SK-N-SH (cell line): ENCODE data around the gene SUPT5H. TPM values are rescaled to one million over a fixed set of nuclear protein-coding genes. Genes with fewer than 3 reads are reported as not detected.

Source experiments
- CTCF ChIA-PET: fragments of 300-600, 350-600 bp; formaldehyde crosslinking; extraction: SDS; loops from one replicate; lab custom pipeline; 2021; lab: Yijun Ruan, JAX
- POLR2A ChIA-PET: fragments of 350-600 bp; sonication (Branson Sonifier 250); formaldehyde crosslinking; extraction: SDS; loops from one replicate; lab custom pipeline; 2020; ENCODE audit warnings: antibody characterized with exemption, inconsistent platforms; lab: Yijun Ruan, JAX
- DNase-seq: peaks from one replicate; pipeline ENCODE4 v3.0.0; 2012
- H2AFZ ChIP-seq: fragments of 200-600 bp; sonication (generic); 2 replicates; pipeline ENCODE4 v1.8.1; 2016; ENCODE audit warnings: antibody characterized with exemption, mild to moderate bottlenecking, low read depth
- H3F3A ChIP-seq: fragments of 200-600 bp; sonication (generic); replicated peaks from 2 replicates; pipeline ENCODE3; 2016; ENCODE audit warnings: antibody characterized with exemption, mild to moderate bottlenecking; ENCODE audit not compliant: insufficient read depth
- H3K27ac ChIP-seq, 2 experiments: fragments of 200-500 bp in 1 of 2; fragments of 200-600 bp in 1 of 2; sonication (Bioruptor generic) in 1 of 2; sonication (generic), shearing (Covaris generic) in 1 of 2; 2 replicates each; pipeline versions ENCODE4 v1.5.1 to v1.6.1; 2014 to 2016; ENCODE audit warnings: low read depth in 2 of 2, inconsistent platforms in 1 of 2, low read length in 1 of 2, mild to moderate bottlenecking in 1 of 2, mixed read lengths in 1 of 2
- H3K27me3 ChIP-seq: fragments of 200-600 bp; sonication (generic), shearing (Covaris generic); 2 replicates; pipeline ENCODE4 v1.6.1; 2016; ENCODE audit warnings: mixed run types; ENCODE audit not compliant: insufficient read depth
- H3K36me3 ChIP-seq, 2 experiments: fragments of 200-500 bp in 1 of 2; fragments of 200-600 bp in 1 of 2; sonication (Bioruptor generic) in 1 of 2; sonication (generic) in 1 of 2; replicated peaks in 1 of 2; 2 replicates each; pipeline versions ENCODE3 to v1.5.1; 2014 to 2016; ENCODE audit warnings: low read length in 1 of 2, mild to moderate bottlenecking in 1 of 2; ENCODE audit not compliant: insufficient read depth in 2 of 2, control insufficient read depth in 1 of 2
- H3K4me1 ChIP-seq, 2 experiments: fragments of 200-500 bp in 1 of 2; fragments of 200-600 bp in 1 of 2; sonication (Bioruptor generic) in 1 of 2; sonication (generic), shearing (Covaris generic) in 1 of 2; 2 replicates each; pipeline versions ENCODE4 v1.5.1 to v1.6.1; 2014 to 2016; ENCODE audit warnings: low read depth in 1 of 2, low read length in 1 of 2, mixed run types in 1 of 2; ENCODE audit not compliant: insufficient read depth in 2 of 2, control insufficient read depth in 1 of 2
- H3K4me2 ChIP-seq: fragments of 200-600 bp; sonication (generic), shearing (Covaris generic); 2 replicates; pipeline ENCODE4 v1.6.1; 2017; ENCODE audit warnings: mixed run types
- H3K4me3 ChIP-seq, 2 experiments: fragments of 200-500 bp in 1 of 2; fragments of 200-600 bp in 1 of 2; sonication (Bioruptor generic) in 1 of 2; sonication (generic), shearing (Covaris generic) in 1 of 2; 2 replicates each; pipeline versions ENCODE4 v1.5.1 to v1.8.1; 2014 to 2016; ENCODE audit warnings: low read depth in 2 of 2, inconsistent platforms in 1 of 2, low read length in 1 of 2, mild to moderate bottlenecking in 1 of 2, mixed read lengths in 1 of 2, moderate library complexity in 1 of 2
- H3K79me2 ChIP-seq: fragments of 200-600 bp; sonication (generic); 2 replicates; pipeline ENCODE4 v1.8.1; 2017; ENCODE audit warnings: mild to moderate bottlenecking; ENCODE audit not compliant: insufficient read depth
- H3K9ac ChIP-seq: fragments of 200-600 bp; sonication (generic); 2 replicates; pipeline ENCODE4 v1.6.1; 2017; ENCODE audit warnings: mixed run types
- H3K9me2 ChIP-seq: fragments of 200-600 bp; sonication (generic); 2 replicates; pipeline ENCODE4 v1.6.1; 2017; ENCODE audit warnings: mixed run types
- H3K9me3 ChIP-seq: fragments of 200-600 bp; sonication (generic); 2 replicates; pipeline ENCODE4 v1.6.1; 2017; ENCODE audit warnings: mixed run types, mild to moderate bottlenecking, moderate library complexity
- H4K20me1 ChIP-seq: fragments of 200-600 bp; sonication (generic); 2 replicates; pipeline ENCODE4 v1.6.1; 2017; ENCODE audit warnings: mild to moderate bottlenecking, mixed run types; ENCODE audit not compliant: insufficient read depth
- CHD2 ChIP-seq: fragments of 150-350 bp; IDR thresholded peaks from 2 replicates; pipeline ENCODE4 v1.6.1; 2018; ENCODE audit warnings: low read length; ENCODE audit not compliant: partially characterized antibody
- GABPA ChIP-seq: IDR thresholded peaks from 2 replicates; pipeline ENCODE4 v1.4.0; 2012; ENCODE audit warnings: low read depth, mild to moderate bottlenecking
- GATA2 ChIP-seq: sonication (generic); formaldehyde crosslinking; IDR thresholded peaks from 2 replicates; pipeline ENCODE4 v1.5.0; 2020; ENCODE audit warnings: mild to moderate bottlenecking, missing genetic modification reagents
- JUND ChIP-seq: IDR thresholded peaks from 2 replicates; pipeline ENCODE4 v1.4.0; 2012
- MEF2A ChIP-seq: IDR thresholded peaks from 2 replicates; pipeline ENCODE4 v1.4.0; 2012; ENCODE audit warnings: low read depth, borderline replicate concordance
- NFIC ChIP-seq: IDR thresholded peaks from 2 replicates; pipeline ENCODE4 v1.4.0; 2012; ENCODE audit warnings: borderline replicate concordance
- NRF1 ChIP-seq: IDR thresholded peaks from 2 replicates; pipeline ENCODE4 v1.6.1; 2012; ENCODE audit warnings: low read depth, mild to moderate bottlenecking, low read length
- REST ChIP-seq: IDR thresholded peaks from 2 replicates; pipeline ENCODE4 v1.6.1; 2012; ENCODE audit warnings: mild to moderate bottlenecking, low read depth, low read length, moderate library complexity
- RXRA ChIP-seq: IDR thresholded peaks from 2 replicates; pipeline ENCODE4 v1.4.0; 2012; ENCODE audit warnings: low read depth, mild to moderate bottlenecking, borderline replicate concordance
- TAF1 ChIP-seq: IDR thresholded peaks from 2 replicates; pipeline ENCODE4 v1.6.1; 2012; ENCODE audit warnings: low read depth, mild to moderate bottlenecking, low read length, moderate library complexity, borderline replicate concordance
- YY1 ChIP-seq: IDR thresholded peaks from 2 replicates; pipeline ENCODE4 v1.4.0; 2012; ENCODE audit warnings: low read depth, mild to moderate bottlenecking
- ZBTB33 ChIP-seq: IDR thresholded peaks from 2 replicates; pipeline ENCODE4 v1.4.0; 2012; ENCODE audit warnings: low read depth, borderline replicate concordance
- WGBS: methylation state at CpG from one replicate; pipeline ENCODE4 v1.1.6; 2017; ENCODE audit warnings: low lambda C conversion rate; 5-methylcytosine and 5-hydroxymethylcytosine counted together
- polyA plus RNA-seq, 3 experiments: library from polyadenylated mRNA; depleted of rRNA; stranded (reverse); fragments of >200 nt; gene quantifications; 2 replicates each; pipeline ENCODE4 v1.2.3, GENCODE V29; 2012
- TF ChIP-seq, protein P1 (sequence below): IDR thresholded peaks from 2 replicates; pipeline ENCODE4; 2012

Gene SUPT5H
- polyA plus RNA-seq, 1 of the 3 experiments (the other 2 are of a cell fraction): 137 TPM

- Histone ChIP-seq H3K9me3 (no peaks in the 10 kb centered on the region), H3K4me2 (no peak overlapping the region), H2AFZ (no peak overlapping the region), H3K36me3 (peaks cover 7 to 81% of the 10 kb centered on the region in 2 experiments), H3F3A (no peaks in the 10 kb centered on the region), H3K9ac (no peak overlapping the region), H3K4me1 (no peaks in the 10 kb centered on the region), H3K27me3 (no peaks in the 10 kb centered on the region), H3K9me2 (no peaks in the 10 kb centered on the region), H4K20me1 (no peaks in the 10 kb centered on the region), H3K4me3 (no peak overlapping the region), H3K27ac (no peak overlapping the region), H3K79me2 (no peaks in the 10 kb centered on the region)
- DNase-seq: no peak
- no peak for TF ChIP-seq GABPA
- no peak for TF ChIP-seq NRF1
- no peak for TF ChIP-seq TAF1
- 78% methylated on average over 7 of the region's 7 CpGs for WGBS
- ChIA-PET POLR2A (no interaction called here), CTCF (interaction anchor here (1.1 kb wide), 1 partner anchor 62 kb away, joined by 10 read pairs; the partner anchor contains the start of gene EID2B)
These were observed 25.4 kb downstream of the SUPT5H start for GRCh38 chr19:39470724-39471339.

- peaks cover 11 to 79% of the 10 kb centered on the region in 2 experiments for H3K36me3 ChIP-seq
- WGBS: 100% methylated on average over 8 of the region's 8 CpGs
These were observed 26.6 kb downstream of the SUPT5H start for GRCh38 chr19:39471756-39472536.

More at GRCh38 chr19:39471756-39472536, 26.6 kb downstream of the SUPT5H start:
- no peaks in the 10 kb centered on the region for H3K27me3 ChIP-seq
- TF ChIP-seq GATA2 (CRISPR knock-in tag) (no peak), ZBTB33 (no peak), MEF2A (no peak), NFIC (no peak), REST (no peak), GABPA (no peak), JUND (no peak), CHD2 (no peak), YY1 (no peak), RXRA (no peak)
- TF ChIP-seq, protein P1, sequence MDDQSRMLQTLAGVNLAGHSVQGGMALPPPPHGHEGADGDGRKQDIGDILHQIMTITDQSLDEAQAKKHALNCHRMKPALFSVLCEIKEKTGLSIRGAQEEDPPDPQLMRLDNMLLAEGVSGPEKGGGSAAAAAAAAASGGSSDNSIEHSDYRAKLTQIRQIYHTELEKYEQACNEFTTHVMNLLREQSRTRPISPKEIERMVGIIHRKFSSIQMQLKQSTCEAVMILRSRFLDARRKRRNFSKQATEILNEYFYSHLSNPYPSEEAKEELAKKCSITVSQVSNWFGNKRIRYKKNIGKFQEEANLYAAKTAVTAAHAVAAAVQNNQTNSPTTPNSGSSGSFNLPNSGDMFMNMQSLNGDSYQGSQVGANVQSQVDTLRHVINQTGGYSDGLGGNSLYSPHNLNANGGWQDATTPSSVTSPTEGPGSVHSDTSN: no peak
- H3K9ac ChIP-seq: no peak overlapping the region
- peaks cover 2% of the 10 kb centered on the region for H3F3A ChIP-seq
- no peaks in the 10 kb centered on the region for H3K9me2 ChIP-seq
- no peak overlapping the region for H3K4me2 ChIP-seq
- DNase-seq: no peak
- H3K79me2 ChIP-seq: no peaks in the 10 kb centered on the region
- H3K27ac ChIP-seq: no peak overlapping the region
- H3K4me3 ChIP-seq: no peak overlapping the region
- ChIA-PET POLR2A (no interaction called here), CTCF (interaction anchor here (0.8 to 3.1 kb wide), 3 partner anchors 19 to 61 kb away, joined by 3 to 12 read pairs (median 10); partner anchors contain the start of gene EID2B)
- no peak overlapping the region for H2AFZ ChIP-seq
- H3K4me1 ChIP-seq: no peaks in the 10 kb centered on the region
- no peaks in the 10 kb centered on the region for H4K20me1 ChIP-seq
- no peaks in the 10 kb centered on the region for H3K9me3 ChIP-seq
